Esophagus muscularis mucosa (tissue), 4 donors: ENCODE measurements around the gene DLG4. TPM values are rescaled to one million over a fixed set of nuclear protein-coding genes. Genes with fewer than 3 reads are reported as not detected.
A peak's percentile ranks its signal among the peaks of the same experiment; 100 is the strongest.

Experiments used
- DNase-seq: peaks from one replicate; pipeline ENCODE4 v3.0.0-alpha.2; 2017; ENCODE audit errors: extremely low spot score
- H3K27ac ChIP-seq, 4 donors: fragments of 200-600 bp; sonication (generic); replicated peaks in 1 of 4; 1 replicate in 3 of 4; 2 replicates in 1 of 4; pipeline ENCODE4 v1.5.1; 2016 to 2019; ENCODE audit warnings: mild to moderate bottlenecking in 1 of 4
- H3K27me3 ChIP-seq, 4 donors: fragments of 200-600 bp; sonication (generic); one replicate each; pipeline versions ENCODE4 v1.5.1 to v1.6.0; 2016 to 2019
- H3K36me3 ChIP-seq, 4 donors: fragments of 200-600 bp; sonication (generic); one replicate each; pipeline ENCODE4 v1.5.1; 2016 to 2019
- H3K4me1 ChIP-seq, 4 donors: fragments of 200-600 bp; sonication (generic); one replicate each; pipeline ENCODE4 v1.5.1; 2016 to 2019
- H3K4me3 ChIP-seq, 4 donors: fragments of 200-600 bp; sonication (generic); 1 replicate in 2 of 4; 2 replicates in 2 of 4; pipeline ENCODE4 v1.5.1; 2016 to 2019; ENCODE audit warnings: mild to moderate bottlenecking in 4 of 4, moderate library complexity in 1 of 4
- H3K9me3 ChIP-seq, 4 donors: fragments of 200-600 bp; sonication (generic); 1 replicate in 3 of 4; 2 replicates in 1 of 4; pipeline ENCODE4 v1.5.1; 2016 to 2019
- CTCF ChIP-seq, 3 experiments: fragments of 200-600 bp in 2 of 3; fragments of 450-650 bp in 1 of 3; sonication (generic) in 2 of 3; IDR thresholded peaks; one replicate each; pipeline ENCODE4 v1.5.1; 2017 to 2019; ENCODE audit warnings: antibody characterized with exemption in 3 of 3, mild to moderate bottlenecking in 2 of 3, moderate library complexity in 1 of 3
- EP300 ChIP-seq: sonication (generic); formaldehyde crosslinking; IDR thresholded peaks from one replicate; pipeline ENCODE4 v1.6.1; 2017; ENCODE audit warnings: antibody characterized with exemption
- POLR2A ChIP-seq: fragments of 450-650 bp; IDR thresholded peaks from one replicate; pipeline ENCODE4 v1.6.1; 2017; ENCODE audit warnings: antibody characterized with exemption, moderate library complexity, mild to moderate bottlenecking, low read depth
- POLR2AphosphoS5 ChIP-seq, 2 donors: sonication (generic); formaldehyde crosslinking; IDR thresholded peaks; one replicate each; pipeline ENCODE4 v1.6.1; 2017; ENCODE audit warnings: antibody characterized with exemption in 2 of 2
- WGBS: methylation state at CpG from one replicate; pipeline ENCODE4 v1.1.5; 2018; 5-methylcytosine and 5-hydroxymethylcytosine counted together
- intact Hi-C: fragments of 100-400 bp; cut with DNase I; formaldehyde crosslinking; loops from one replicate; pipeline ENCODE4 v1.15.1; 2023
- total RNA-seq, 4 donors: library from RNA; depleted of rRNA; stranded (reverse); fragments of >200 nt; gene quantifications; one replicate each; pipeline versions ENCODE4 v1.1.0 to v1.2.1, GENCODE V29; 2016

The DLG4 gene
- total RNA-seq, 4 donors from 2014 or later, result 12.3 to 21.4 (median 16.5) TPM

DNA sequence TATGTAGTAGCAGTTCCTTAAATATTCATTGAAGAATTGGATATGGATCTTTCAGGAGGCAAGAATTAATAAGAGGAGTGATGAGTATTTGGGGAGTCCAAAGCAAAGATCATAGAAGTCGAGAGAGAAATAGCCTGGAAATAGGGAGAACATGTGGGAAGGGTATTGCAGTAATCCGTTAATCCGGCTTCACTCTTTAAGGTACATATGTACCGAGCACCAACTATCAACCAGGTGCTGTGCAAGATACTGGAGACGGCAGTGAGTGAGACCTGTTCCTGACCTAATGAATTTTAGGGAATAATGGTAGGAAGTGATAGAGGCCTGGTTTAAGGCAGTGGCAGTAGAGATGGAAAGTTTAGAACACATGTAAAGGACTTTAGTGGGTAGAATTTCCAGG is 33.4 kb upstream of the DLG4 start:
- Histone ChIP-seq H3K27me3 (no peaks in the 10 kb centered on the region), H3K36me3 (peaks cover 25 to 43% (median 41%) of the 10 kb centered on the region in 4 donors), H3K4me3 (peak overlapping the region; percentile 78 to 98 (median 96)), H3K4me1 (peaks cover 36 to 47% (median 41%) of the 10 kb centered on the region in 4 donors), H3K27ac (peak overlapping the region; percentile 98 to 100 (median 99)), H3K9me3 (no peaks in the 10 kb centered on the region)
- TF ChIP-seq POLR2AphosphoS5 (IDR thresholded peaks at IDR 0.05) (no peak), CTCF (IDR thresholded peaks at IDR 0.05) (no peak), EP300 (no peak), POLR2A (no peak)
- intact Hi-C loops, result loop anchor here (10.0 kb wide), 1 partner anchor 302 kb away; the partner anchor contains the start of gene TNFSF13
- DNase-seq, result no peak
- WGBS, result 78% methylated on average over 5 of the region's 5 CpGs

DNA sequence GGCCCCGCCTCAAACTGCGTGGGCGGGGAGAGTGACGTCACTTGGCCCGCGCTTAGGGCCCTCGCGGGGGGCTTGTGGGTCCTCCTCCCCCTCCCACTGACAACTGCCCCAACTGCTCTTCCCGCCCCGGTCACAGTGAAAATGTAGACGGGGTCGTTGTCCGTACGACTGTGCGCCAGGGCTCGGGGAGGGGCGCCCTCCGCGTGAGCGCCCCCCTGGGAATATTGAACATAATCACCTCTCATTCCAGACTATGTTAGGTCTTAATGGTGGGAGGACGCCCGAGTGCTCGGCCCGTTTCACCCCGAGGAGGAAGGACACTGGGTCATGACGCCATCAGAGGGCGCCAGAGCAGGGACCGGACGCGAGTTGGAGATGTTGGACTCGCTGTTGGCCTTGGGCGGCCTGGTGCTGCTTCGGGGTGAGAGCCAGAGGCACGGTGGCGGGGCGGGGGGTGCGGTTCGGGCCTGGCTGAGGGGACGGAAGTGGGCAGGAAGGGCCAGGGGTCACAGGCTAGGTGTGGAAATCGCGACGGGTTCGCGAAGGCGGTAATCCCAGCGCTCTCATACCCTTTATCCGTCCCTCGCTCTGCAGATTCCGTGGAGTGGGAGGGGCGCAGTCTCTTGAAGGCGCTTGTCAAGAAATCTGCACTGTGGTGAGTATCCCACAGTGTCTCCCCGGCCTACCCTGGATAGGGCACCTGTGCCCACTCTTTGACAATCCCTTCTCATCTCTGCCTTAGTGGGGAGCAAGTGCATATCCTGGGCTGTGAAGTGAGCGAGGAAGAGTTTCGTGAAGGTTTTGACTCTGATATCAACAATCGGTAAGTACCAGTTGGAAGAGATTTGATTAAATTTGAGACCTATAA is 32.8 kb upstream of the DLG4 start, which contains the start of gene ELP5:
Gene ELP5, plus strand, starts transcription at position 40 of the 868 bp plus-strand sequence. Its CDS starts 336 bp downstream, at position 376.
- TF ChIP-seq POLR2AphosphoS5 (IDR thresholded peaks at IDR 0.05), result peak; percentile 77 to 84
- TF ChIP-seq EP300, result no peak
- TF ChIP-seq CTCF (IDR thresholded peaks at IDR 0.05), result peak in 2 of 3 experiments; percentile 24 to 36
- no peak for TF ChIP-seq POLR2A
- Histone ChIP-seq H3K4me1 (peaks cover 36 to 52% (median 44%) of the 10 kb centered on the region in 4 donors), H3K4me3 (peak within 1 kb of the TSS; percentile 78 to 98 (median 96)), H3K36me3 (peaks cover 21 to 37% (median 34%) of the 10 kb centered on the region in 4 donors), H3K27me3 (no peaks in the 10 kb centered on the region), H3K27ac (peak within 1 kb of the TSS; percentile 98 to 100 (median 99)), H3K9me3 (no peaks in the 10 kb centered on the region)
- 1% methylated on average over 38 of the region's 55 CpGs for WGBS
- DNase-seq, result peak; percentile 98
- intact Hi-C loops, result loop anchor here (10.0 kb wide), 1 partner anchor 302 kb away; the partner anchor contains the start of gene TNFSF13

- Histone ChIP-seq H3K4me1 (peaks cover 36 to 52% (median 45%) of the 10 kb centered on the region in 4 donors), H3K36me3 (peaks cover 22 to 34% (median 32%) of the 10 kb centered on the region in 4 donors), H3K4me3 (peak within 1 kb of the TSS; percentile 78 to 98 (median 96)), H3K27ac (peak within 1 kb of the TSS; percentile 98 to 100 (median 99)), H3K9me3 (no peaks in the 10 kb centered on the region), H3K27me3 (no peaks in the 10 kb centered on the region)
- intact Hi-C loops, result loop anchor here (10.0 kb wide), 1 partner anchor 303 kb away; the partner anchor contains the start of gene TNFSF13
- TF ChIP-seq EP300 (no peak), POLR2AphosphoS5 (IDR thresholded peaks at IDR 0.05) (peak in 1 of 2 donors; percentile 89), POLR2A (peak; percentile 9)
- DNase-seq, result peak; percentile 100
- 0% methylated on average over 23 of the region's 41 CpGs for WGBS
Measured at GRCh38 chr17:7251661-7252175, 32.1 kb upstream of the DLG4 start, which contains the start of gene CTDNEP1. Gene CTDNEP1 (minus strand): TSS chr17:7251734. CDS start chr17:7251296, 438 bp downstream.

GRCh38 chr17:7250695-7251627 is 31.3 kb upstream of the DLG4 start:
- intact Hi-C loops, result loop anchor here (10.0 kb wide), 1 partner anchor 304 kb away; the partner anchor contains the start of gene TNFSF13
- H3K9me3 ChIP-seq, result no peaks in the 10 kb centered on the region
- DNase-seq, result no peak
- no peaks in the 10 kb centered on the region for H3K27me3 ChIP-seq
- peaks cover 23 to 34% (median 32%) of the 10 kb centered on the region in 4 donors for H3K36me3 ChIP-seq
- TF ChIP-seq CTCF (IDR thresholded peaks at IDR 0.05), result no peak
- no peak for TF ChIP-seq POLR2AphosphoS5 (IDR thresholded peaks at IDR 0.05)
- peak overlapping the region; percentile 78 to 98 (median 96) for H3K4me3 ChIP-seq
- peak overlapping the region; percentile 98 to 100 (median 99) for H3K27ac ChIP-seq
- peaks cover 36 to 52% (median 45%) of the 10 kb centered on the region in 4 donors for H3K4me1 ChIP-seq
- WGBS, result under 1% methylated on average over 18 of the region's 55 CpGs
